ENCODE measurements around the gene ANXA5.

Gene ANXA5

DNA sequence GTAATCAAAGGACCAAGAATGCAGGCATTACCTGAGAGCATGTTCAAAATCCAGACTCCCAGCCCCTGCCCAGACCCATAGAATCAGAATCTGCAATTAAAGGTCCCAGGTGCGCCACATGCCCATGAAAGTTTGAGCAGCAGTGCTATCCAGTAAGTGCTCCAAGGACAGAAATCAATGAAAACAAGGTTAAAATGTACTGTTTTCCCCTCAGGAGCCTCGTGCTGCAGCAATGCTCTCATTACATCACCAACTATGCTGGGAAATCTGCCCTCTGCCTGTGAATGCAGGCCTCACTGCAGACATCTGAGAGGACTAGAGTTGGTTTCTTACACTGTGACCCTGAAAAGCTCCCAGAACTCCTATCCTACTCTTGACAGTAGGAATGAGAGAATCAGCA, 21.1 kb downstream of the ANXA5 start:
- no peak overlapping the region for H3K4me3 ChIP-seq (ENCODE audit: low read depth, low read length)
- no peaks in the 10 kb centered on the region for H3K4me1 ChIP-seq
- no peaks in the 10 kb centered on the region for H3K9me3 ChIP-seq
- H3K27me3 ChIP-seq: no peaks in the 10 kb centered on the region
- DNase-seq: no peak
- TF ChIP-seq, protein P1, sequence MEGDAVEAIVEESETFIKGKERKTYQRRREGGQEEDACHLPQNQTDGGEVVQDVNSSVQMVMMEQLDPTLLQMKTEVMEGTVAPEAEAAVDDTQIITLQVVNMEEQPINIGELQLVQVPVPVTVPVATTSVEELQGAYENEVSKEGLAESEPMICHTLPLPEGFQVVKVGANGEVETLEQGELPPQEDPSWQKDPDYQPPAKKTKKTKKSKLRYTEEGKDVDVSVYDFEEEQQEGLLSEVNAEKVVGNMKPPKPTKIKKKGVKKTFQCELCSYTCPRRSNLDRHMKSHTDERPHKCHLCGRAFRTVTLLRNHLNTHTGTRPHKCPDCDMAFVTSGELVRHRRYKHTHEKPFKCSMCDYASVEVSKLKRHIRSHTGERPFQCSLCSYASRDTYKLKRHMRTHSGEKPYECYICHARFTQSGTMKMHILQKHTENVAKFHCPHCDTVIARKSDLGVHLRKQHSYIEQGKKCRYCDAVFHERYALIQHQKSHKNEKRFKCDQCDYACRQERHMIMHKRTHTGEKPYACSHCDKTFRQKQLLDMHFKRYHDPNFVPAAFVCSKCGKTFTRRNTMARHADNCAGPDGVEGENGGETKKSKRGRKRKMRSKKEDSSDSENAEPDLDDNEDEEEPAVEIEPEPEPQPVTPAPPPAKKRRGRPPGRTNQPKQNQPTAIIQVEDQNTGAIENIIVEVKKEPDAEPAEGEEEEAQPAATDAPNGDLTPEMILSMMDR (IDR thresholded peaks at IDR 0.05; ENCODE audit: low read depth, low read length): peak; percentile 26
- peaks cover 12% of the 10 kb centered on the region for H3K36me3 ChIP-seq

DNA sequence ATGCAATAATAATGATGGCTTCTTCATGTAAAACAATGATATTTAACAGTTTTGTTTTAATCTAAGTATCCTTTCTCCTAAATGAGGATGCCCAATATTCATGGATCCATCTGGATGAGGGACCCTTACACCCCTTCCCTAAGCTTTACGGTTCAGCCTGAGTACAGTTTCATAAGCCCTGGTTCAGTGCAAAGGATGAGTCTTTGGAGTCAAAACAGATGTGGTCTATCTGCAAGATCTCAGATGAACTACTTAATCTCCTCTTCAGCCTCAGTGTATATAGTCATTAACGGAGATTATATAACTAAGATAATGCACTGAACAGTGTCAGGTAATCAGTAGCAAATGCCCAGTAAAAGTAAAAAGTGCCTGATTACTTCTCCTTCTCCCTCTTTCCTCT, 22.1 kb downstream of the ANXA5 start:
- H3K36me3 ChIP-seq: peaks cover 4% of the 10 kb centered on the region
- TF ChIP-seq, protein P1 (IDR thresholded peaks at IDR 0.05; ENCODE audit: low read depth, low read length): no peak

DNA sequence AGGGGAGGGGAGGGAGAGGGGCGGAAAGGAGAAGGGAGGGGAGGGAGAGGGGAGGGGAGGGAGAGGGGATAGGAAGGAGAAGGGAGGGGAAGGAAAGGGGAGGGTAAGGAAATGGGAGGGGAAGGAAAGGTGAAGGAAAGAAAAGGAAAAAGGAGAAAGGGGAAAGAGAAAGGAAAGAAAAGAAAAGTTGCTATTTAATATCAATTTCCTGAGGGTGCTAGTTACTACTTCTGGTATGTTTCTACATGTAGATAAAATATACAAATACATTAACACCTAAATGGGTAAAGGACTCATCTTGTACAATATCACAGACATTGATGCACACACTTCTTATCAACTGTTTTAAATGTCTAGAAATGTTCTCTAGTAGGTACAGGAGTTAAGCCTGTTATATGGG, 22.6 kb downstream of the ANXA5 start:
- Histone ChIP-seq H3K36me3 (peaks cover 3% of the 10 kb centered on the region), H3K4me1 (no peaks in the 10 kb centered on the region), H3K27me3 (no peaks in the 10 kb centered on the region), H3K4me3 (ENCODE audit: low read depth, low read length) (no peak overlapping the region), H3K9me3 (no peaks in the 10 kb centered on the region)
- TF ChIP-seq, protein P1 (IDR thresholded peaks at IDR 0.05; ENCODE audit: low read depth, low read length): no peak
- DNase-seq: no peak

More for the DNA sequence above, 22.1 kb downstream of the ANXA5 start:
- no peaks in the 10 kb centered on the region for H3K27me3 ChIP-seq
- H3K4me3 ChIP-seq (ENCODE audit: low read depth, low read length): no peak overlapping the region
- DNase-seq: no peak
- H3K9me3 ChIP-seq: no peaks in the 10 kb centered on the region
- H3K4me1 ChIP-seq: no peaks in the 10 kb centered on the region

DNA sequence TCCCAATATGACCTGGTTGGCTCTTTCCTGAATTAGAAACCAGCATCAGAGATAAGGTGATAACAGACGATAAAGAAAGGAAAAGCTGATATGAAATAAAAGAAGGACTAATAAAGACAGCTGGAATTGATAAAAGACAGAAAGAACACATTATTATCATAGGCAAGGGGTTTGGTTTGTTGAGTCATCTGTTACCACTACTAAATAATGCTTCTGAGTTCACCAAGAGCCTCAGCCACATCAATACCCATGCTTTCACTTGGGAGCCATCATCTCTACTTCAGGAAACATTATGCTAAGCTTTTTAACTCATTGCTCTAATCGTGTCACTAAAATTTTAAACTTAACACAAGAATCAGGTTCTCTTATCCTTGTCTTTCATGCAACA, 27.6 kb downstream of the ANXA5 start:
- H3K4me3 ChIP-seq (ENCODE audit: low read depth, low read length): no peak overlapping the region
- H3K27me3 ChIP-seq: no peaks in the 10 kb centered on the region
- H3K9me3 ChIP-seq: no peaks in the 10 kb centered on the region
- H3K4me1 ChIP-seq: no peaks in the 10 kb centered on the region
- no peak for DNase-seq
- no peaks in the 10 kb centered on the region for H3K36me3 ChIP-seq
- TF ChIP-seq, protein P1 (IDR thresholded peaks at IDR 0.05; ENCODE audit: low read depth, low read length): no peak

DNA sequence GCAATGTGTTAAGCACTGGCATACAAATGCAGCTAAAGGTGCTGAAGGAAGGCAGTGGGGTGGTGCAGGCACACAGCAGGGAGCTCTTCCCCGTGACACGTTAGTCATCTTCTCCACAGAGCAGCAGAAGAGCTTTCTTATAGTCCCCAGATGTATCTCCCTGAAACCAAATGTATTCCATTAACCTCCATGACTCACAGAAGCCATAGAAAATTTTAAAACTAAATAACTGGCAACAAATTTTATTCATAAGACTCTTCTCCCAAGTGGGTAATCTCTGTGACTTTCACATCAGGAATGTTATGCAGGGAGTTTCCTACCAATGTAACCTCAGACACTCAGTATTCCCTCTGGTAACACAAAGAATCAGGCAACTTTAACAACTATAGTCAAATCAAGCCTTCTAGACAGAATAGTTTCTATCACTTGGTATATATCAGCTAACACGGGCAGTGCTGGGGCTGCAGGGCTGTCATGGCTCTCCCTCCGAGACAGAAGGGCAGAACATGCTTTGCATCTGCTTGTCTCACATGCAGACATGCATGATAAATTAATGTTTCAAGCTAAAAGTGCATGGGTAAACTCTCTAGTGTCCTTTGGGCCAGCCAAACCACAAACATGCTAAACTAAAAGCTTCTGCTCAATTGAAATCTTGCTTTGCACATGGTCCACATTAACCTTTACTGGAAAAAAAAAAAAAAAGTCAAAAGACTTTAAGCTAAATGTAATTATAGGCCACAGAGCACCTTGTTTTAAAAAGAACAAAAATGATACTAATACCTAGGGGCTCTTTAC, 28.2 kb downstream of the ANXA5 start:
- Histone ChIP-seq H3K4me1 (no peaks in the 10 kb centered on the region), H3K27me3 (no peaks in the 10 kb centered on the region), H3K36me3 (no peaks in the 10 kb centered on the region), H3K4me3 (ENCODE audit: low read depth, low read length) (no peak overlapping the region), H3K9me3 (no peaks in the 10 kb centered on the region)
- TF ChIP-seq, protein P1 (IDR thresholded peaks at IDR 0.05; ENCODE audit: low read depth, low read length): no peak
- DNase-seq: no peak

DNA sequence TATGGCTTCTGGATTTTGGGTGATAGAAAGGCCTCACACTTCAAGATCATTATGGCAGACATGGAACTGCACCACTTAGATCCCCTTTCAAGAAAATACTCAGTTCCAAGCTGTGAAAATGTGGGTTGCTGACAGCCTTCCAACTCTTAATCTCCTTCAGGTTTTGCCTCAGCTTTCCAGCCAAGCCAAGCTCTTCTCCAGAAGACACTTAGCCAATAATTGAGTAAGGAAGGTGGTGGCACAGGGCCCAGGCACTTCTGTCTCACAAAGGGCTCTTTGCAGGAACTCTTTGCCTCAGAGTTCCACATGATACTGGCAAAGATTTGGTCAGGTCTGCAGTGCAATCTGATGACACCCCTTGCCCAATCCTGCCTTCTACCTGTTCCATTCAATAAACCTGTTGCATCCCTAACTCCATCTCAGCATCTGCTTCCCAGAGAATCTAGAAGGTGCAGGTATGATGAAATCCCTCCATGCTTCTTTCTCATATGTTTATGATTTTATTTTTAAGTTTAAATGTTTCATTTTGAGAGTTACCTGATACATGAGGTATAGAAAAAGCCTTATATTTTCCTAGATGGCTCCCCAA, 30.6 kb downstream of the ANXA5 start:
- H3K4me3 ChIP-seq (ENCODE audit: low read depth, low read length): no peak overlapping the region
- no peak for DNase-seq
- H3K27me3 ChIP-seq: no peaks in the 10 kb centered on the region
- H3K36me3 ChIP-seq: no peaks in the 10 kb centered on the region
- H3K9me3 ChIP-seq: no peaks in the 10 kb centered on the region
- no peaks in the 10 kb centered on the region for H3K4me1 ChIP-seq
- TF ChIP-seq, protein P1 (IDR thresholded peaks at IDR 0.05; ENCODE audit: low read depth, low read length): no peak

All from BE2C (cell line).